HEK293 (cell line): ENCODE measurements around the gene PRPSAP2.
"Not testable (repeated sequence)": the region's sequence is repeated elsewhere in the genome, so short reads cannot be mapped to it uniquely, and the experiment has no call there.

Experiments used
- SETDB1 ChIP-seq: IDR thresholded peaks from one replicate; pipeline ENCODE4 v1.6.1; 2017; ENCODE audit warnings: mild to moderate bottlenecking, low read length, moderate library complexity, mixed read lengths; ENCODE audit not compliant: insufficient read length
- ZBTB20 ChIP-seq: fragments of 450-650 bp; formaldehyde crosslinking; IDR thresholded peaks from 2 replicates; pipeline ENCODE4 v1.5.1; 2016; ENCODE audit warnings: missing biosample characterization, missing genetic modification characterization
- ZNF600 ChIP-seq: fragments of 450-650 bp; formaldehyde crosslinking; IDR thresholded peaks from 2 replicates; pipeline ENCODE4 v1.5.1; 2016; ENCODE audit warnings: missing biosample characterization, missing genetic modification characterization
- TF ChIP-seq, protein P1 (sequence below): fragments of 450-650 bp; formaldehyde crosslinking; IDR thresholded peaks from 2 replicates; pipeline ENCODE4 v1.5.1; 2016; ENCODE audit warnings: missing biosample characterization, missing genetic modification characterization
- TF ChIP-seq, protein P2 (sequence below): fragments of 450-650 bp; formaldehyde crosslinking; IDR thresholded peaks from 2 replicates; pipeline ENCODE4 v1.5.1; 2016; ENCODE audit warnings: missing biosample characterization, missing genetic modification characterization
- TF ChIP-seq, protein P3 (sequence below): fragments of 450-650 bp; IDR thresholded peaks from 2 replicates; pipeline ENCODE4 v1.5.1; 2018; ENCODE audit warnings: missing biosample characterization, mild to moderate bottlenecking, missing genetic modification characterization

- TF ChIP-seq, protein P1, sequence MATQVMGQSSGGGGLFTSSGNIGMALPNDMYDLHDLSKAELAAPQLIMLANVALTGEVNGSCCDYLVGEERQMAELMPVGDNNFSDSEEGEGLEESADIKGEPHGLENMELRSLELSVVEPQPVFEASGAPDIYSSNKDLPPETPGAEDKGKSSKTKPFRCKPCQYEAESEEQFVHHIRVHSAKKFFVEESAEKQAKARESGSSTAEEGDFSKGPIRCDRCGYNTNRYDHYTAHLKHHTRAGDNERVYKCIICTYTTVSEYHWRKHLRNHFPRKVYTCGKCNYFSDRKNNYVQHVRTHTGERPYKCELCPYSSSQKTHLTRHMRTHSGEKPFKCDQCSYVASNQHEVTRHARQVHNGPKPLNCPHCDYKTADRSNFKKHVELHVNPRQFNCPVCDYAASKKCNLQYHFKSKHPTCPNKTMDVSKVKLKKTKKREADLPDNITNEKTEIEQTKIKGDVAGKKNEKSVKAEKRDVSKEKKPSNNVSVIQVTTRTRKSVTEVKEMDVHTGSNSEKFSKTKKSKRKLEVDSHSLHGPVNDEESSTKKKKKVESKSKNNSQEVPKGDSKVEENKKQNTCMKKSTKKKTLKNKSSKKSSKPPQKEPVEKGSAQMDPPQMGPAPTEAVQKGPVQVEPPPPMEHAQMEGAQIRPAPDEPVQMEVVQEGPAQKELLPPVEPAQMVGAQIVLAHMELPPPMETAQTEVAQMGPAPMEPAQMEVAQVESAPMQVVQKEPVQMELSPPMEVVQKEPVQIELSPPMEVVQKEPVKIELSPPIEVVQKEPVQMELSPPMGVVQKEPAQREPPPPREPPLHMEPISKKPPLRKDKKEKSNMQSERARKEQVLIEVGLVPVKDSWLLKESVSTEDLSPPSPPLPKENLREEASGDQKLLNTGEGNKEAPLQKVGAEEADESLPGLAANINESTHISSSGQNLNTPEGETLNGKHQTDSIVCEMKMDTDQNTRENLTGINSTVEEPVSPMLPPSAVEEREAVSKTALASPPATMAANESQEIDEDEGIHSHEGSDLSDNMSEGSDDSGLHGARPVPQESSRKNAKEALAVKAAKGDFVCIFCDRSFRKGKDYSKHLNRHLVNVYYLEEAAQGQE (tag by site-specific recombination), result not testable (repeated sequence)
- not testable (repeated sequence) for TF ChIP-seq ZBTB20 (tag by site-specific recombination); ZNF600 (tag by site-specific recombination); SETDB1
- TF ChIP-seq, protein P2, sequence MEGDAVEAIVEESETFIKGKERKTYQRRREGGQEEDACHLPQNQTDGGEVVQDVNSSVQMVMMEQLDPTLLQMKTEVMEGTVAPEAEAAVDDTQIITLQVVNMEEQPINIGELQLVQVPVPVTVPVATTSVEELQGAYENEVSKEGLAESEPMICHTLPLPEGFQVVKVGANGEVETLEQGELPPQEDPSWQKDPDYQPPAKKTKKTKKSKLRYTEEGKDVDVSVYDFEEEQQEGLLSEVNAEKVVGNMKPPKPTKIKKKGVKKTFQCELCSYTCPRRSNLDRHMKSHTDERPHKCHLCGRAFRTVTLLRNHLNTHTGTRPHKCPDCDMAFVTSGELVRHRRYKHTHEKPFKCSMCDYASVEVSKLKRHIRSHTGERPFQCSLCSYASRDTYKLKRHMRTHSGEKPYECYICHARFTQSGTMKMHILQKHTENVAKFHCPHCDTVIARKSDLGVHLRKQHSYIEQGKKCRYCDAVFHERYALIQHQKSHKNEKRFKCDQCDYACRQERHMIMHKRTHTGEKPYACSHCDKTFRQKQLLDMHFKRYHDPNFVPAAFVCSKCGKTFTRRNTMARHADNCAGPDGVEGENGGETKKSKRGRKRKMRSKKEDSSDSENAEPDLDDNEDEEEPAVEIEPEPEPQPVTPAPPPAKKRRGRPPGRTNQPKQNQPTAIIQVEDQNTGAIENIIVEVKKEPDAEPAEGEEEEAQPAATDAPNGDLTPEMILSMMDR (tag by site-specific recombination), result not testable (repeated sequence)
- TF ChIP-seq, protein P3, sequence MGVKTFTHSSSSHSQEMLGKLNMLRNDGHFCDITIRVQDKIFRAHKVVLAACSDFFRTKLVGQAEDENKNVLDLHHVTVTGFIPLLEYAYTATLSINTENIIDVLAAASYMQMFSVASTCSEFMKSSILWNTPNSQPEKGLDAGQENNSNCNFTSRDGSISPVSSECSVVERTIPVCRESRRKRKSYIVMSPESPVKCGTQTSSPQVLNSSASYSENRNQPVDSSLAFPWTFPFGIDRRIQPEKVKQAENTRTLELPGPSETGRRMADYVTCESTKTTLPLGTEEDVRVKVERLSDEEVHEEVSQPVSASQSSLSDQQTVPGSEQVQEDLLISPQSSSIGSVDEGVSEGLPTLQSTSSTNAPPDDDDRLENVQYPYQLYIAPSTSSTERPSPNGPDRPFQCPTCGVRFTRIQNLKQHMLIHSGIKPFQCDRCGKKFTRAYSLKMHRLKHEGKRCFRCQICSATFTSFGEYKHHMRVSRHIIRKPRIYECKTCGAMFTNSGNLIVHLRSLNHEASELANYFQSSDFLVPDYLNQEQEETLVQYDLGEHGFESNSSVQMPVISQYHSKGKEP (tag by site-specific recombination), result not testable (repeated sequence)
Observed at GRCh38 chr17:18864996-18865395, 7.1 kb downstream of the PRPSAP2 start.
